ENCODE measurements around the gene SPIC.
"Not testable (repeated sequence)": the region's sequence is repeated elsewhere in the genome, so short reads cannot be mapped to it uniquely, and the experiment has no call there.

SPIC gene

GRCh38 chr12:101459642-101460346, 15.3 kb upstream of the SPIC start:
- no peak for TF ChIP-seq CTCF (conservative IDR thresholded peaks at IDR 0.05; ENCODE audit: low read length)
- no peak overlapping the region for H3K4me3 ChIP-seq (ENCODE audit: low read length)
- DNase-seq (ENCODE audit: low read depth), result peak; percentile 24

- TF ChIP-seq CTCF (conservative IDR thresholded peaks at IDR 0.05; ENCODE audit: low read length), result no peak
- DNase-seq (ENCODE audit: low read depth), result no peak
These were observed 6.2 kb upstream of the SPIC start for GRCh38 chr12:101468948-101469347.

GRCh38 chr12:101470939-101471338, 4.2 kb upstream of the SPIC start:
- DNase-seq (ENCODE audit: low read depth), result no peak
- H3K4me3 ChIP-seq (ENCODE audit: low read length), result no peak overlapping the region
- no peak for TF ChIP-seq CTCF (conservative IDR thresholded peaks at IDR 0.05; ENCODE audit: low read length)

More at GRCh38 chr12:101468948-101469347, 6.2 kb upstream of the SPIC start:
- no peak overlapping the region for H3K4me3 ChIP-seq (ENCODE audit: low read length)

GRCh38 chr12:101471878-101472277, 3.3 kb upstream of the SPIC start:
- DNase-seq (ENCODE audit: low read depth); H3K4me3 ChIP-seq (ENCODE audit: low read length): not testable (repeated sequence)

GRCh38 chr12:101474248-101474647, 888 bp upstream of the SPIC start:
- H3K4me3 ChIP-seq (ENCODE audit: low read length), result no peak overlapping the region
- no peak for DNase-seq (ENCODE audit: low read depth)
- no peak for TF ChIP-seq CTCF (conservative IDR thresholded peaks at IDR 0.05; ENCODE audit: low read length)

- no peak for DNase-seq (ENCODE audit: low read depth)
- H3K4me3 ChIP-seq (ENCODE audit: low read length), result no peak overlapping the region
- no peak for TF ChIP-seq CTCF (conservative IDR thresholded peaks at IDR 0.05; ENCODE audit: low read length)
These were observed 692 bp downstream of the SPIC start for GRCh38 chr12:101475751-101476305.

GRCh38 chr12:101480849-101481248, 5.7 kb downstream of the SPIC start:
- H3K4me3 ChIP-seq (ENCODE audit: low read length), result no peak overlapping the region
- TF ChIP-seq CTCF (conservative IDR thresholded peaks at IDR 0.05; ENCODE audit: low read length), result no peak
- no peak for DNase-seq (ENCODE audit: low read depth)

Data from AG10803 (cell line).